MG63 (cell line): ENCODE data around the gene FES. TPM values are rescaled to one million over a fixed set of nuclear protein-coding genes. Genes with fewer than 3 reads are reported as not detected.

Experiments used
- DNase-seq: peaks from one replicate; pipeline ENCODE4 v3.0.0-alpha.2; 2020
- H3K27me3 ChIP-seq: fragments of 250-450 bp; sonication (Bioruptor Pico); 2 replicates; pipeline ENCODE4 v1.5.1; 2020; ENCODE audit warnings: mild to moderate bottlenecking, moderate library complexity
- H3K36me3 ChIP-seq: fragments of 250-450 bp; sonication (Bioruptor Pico); 2 replicates; pipeline ENCODE4 v1.5.1; 2020; ENCODE audit warnings: mild to moderate bottlenecking, moderate library complexity
- H3K4me3 ChIP-seq: fragments of 250-450 bp; sonication (Bioruptor Pico); 2 replicates; pipeline ENCODE4 v1.5.1; 2020; ENCODE audit warnings: mild to moderate bottlenecking, moderate library complexity
- H3K9me3 ChIP-seq: fragments of 250-450 bp; sonication (Bioruptor Pico); 2 replicates; pipeline ENCODE4 v1.5.1; 2020; ENCODE audit warnings: mild to moderate bottlenecking, moderate library complexity
- total RNA-seq: library from RNA; depleted of rRNA; stranded (reverse); fragments of >200 nt; shearing (Covaris generic); gene quantifications from 2 replicates; pipeline ENCODE4 v1.2.3, GENCODE V29; 2014; ENCODE audit warnings: low replicate concordance

FES gene
- total RNA-seq, 1 experiment from 2014 or later, result 13.7 TPM

DNA sequence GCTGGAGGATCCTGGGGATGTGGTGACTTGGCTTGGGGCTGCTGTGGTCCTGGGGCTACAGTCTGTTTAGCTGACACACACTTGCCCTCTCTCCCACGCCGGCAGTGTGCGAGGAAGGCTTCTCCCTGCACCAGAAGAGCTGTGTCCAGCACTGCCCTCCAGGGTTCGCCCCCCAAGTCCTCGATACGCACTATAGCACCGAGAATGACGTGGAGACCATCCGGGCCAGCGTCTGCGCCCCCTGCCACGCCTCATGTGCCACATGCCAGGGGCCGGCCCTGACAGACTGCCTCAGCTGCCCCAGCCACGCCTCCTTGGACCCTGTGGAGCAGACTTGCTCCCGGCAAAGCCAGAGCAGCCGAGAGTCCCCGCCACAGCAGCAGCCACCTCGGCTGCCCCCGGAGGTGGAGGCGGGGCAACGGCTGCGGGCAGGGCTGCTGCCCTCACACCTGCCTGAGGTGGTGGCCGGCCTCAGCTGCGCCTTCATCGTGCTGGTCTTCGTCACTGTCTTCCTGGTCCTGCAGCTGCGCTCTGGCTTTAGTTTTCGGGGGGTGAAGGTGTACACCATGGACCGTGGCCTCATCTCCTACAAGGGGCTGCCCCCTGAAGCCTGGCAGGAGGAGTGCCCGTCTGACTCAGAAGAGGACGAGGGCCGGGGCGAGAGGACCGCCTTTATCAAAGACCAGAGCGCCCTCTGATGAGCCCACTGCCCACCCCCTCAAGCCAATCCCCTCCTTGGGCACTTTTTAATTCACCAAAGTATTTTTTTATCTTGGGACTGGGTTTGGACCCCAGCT lies 2.9 kb upstream of the FES start:
- Histone ChIP-seq H3K4me3 (no peak overlapping the region), H3K36me3 (peaks cover 12% of the 10 kb centered on the region), H3K27me3 (no peaks in the 10 kb centered on the region), H3K9me3 (no peaks in the 10 kb centered on the region)
- no peak for DNase-seq

DNA sequence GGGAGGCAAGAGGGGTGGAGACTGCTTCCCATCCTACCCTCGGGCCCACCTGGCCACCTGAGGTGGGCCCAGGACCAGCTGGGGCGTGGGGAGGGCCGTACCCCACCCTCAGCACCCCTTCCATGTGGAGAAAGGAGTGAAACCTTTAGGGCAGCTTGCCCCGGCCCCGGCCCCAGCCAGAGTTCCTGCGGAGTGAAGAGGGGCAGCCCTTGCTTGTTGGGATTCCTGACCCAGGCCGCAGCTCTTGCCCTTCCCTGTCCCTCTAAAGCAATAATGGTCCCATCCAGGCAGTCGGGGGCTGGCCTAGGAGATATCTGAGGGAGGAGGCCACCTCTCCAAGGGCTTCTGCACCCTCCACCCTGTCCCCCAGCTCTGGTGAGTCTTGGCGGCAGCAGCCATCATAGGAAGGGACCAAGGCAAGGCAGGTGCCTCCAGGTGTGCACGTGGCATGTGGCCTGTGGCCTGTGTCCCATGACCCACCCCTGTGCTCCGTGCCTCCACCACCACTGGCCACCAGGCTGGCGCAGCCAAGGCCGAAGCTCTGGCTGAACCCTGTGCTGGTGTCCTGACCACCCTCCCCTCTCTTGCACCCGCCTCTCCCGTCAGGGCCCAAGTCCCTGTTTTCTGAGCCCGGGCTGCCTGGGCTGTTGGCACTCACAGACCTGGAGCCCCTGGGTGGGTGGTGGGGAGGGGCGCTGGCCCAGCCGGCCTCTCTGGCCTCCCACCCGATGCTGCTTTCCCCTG lies 2.2 kb upstream of the FES start:
- no peak for DNase-seq
- Histone ChIP-seq H3K27me3 (no peaks in the 10 kb centered on the region), H3K36me3 (peaks cover 6% of the 10 kb centered on the region), H3K9me3 (no peaks in the 10 kb centered on the region), H3K4me3 (no peak overlapping the region)

DNA sequence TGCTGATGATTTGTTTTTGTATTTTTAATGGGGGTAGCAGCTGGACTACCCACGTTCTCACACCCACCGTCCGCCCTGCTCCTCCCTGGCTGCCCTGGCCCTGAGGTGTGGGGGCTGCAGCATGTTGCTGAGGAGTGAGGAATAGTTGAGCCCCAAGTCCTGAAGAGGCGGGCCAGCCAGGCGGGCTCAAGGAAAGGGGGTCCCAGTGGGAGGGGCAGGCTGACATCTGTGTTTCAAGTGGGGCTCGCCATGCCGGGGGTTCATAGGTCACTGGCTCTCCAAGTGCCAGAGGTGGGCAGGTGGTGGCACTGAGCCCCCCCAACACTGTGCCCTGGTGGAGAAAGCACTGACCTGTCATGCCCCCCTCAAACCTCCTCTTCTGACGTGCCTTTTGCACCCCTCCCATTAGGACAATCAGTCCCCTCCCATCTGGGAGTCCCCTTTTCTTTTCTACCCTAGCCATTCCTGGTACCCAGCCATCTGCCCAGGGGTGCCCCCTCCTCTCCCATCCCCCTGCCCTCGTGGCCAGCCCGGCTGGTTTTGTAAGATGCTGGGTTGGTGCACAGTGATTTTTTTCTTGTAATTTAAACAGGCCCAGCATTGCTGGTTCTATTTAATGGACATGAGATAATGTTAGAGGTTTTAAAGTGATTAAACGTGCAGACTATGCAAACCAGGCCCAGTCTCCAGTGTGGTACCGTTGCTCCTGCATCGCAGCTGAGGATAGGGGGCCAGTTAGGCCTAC lies 1.4 kb upstream of the FES start:
- no peaks in the 10 kb centered on the region for H3K9me3 ChIP-seq
- no peaks in the 10 kb centered on the region for H3K27me3 ChIP-seq
- H3K4me3 ChIP-seq, result no peak overlapping the region
- no peak for DNase-seq
- peaks cover 3% of the 10 kb centered on the region for H3K36me3 ChIP-seq

DNA sequence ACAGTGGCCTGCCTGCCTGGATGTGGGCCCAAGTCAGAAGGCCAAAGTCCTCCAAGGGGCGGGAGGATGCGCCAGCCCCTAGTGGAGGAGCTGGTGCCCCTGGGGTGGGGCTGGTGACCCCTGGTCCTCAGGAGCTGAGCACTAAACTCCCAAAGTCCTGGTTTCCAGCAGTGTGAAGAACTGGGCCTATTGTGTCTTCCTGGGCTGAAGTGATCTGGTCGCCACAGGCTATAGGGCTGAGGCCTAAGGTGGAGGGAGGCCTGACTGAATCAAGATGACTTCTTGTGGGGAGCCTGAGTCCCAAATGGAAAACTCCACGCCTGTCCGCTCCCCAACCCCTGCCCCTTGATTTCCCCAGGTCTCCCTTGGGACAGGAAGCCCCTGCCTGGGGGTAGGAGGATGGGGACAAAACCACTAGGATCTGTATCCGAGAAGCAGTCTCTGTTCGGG lies 753 bp upstream of the FES start:
- peaks cover 3% of the 10 kb centered on the region for H3K36me3 ChIP-seq
- no peaks in the 10 kb centered on the region for H3K27me3 ChIP-seq
- H3K9me3 ChIP-seq, result no peaks in the 10 kb centered on the region
- DNase-seq, result no peak
- peak overlapping the region; percentile 37 for H3K4me3 ChIP-seq

DNA sequence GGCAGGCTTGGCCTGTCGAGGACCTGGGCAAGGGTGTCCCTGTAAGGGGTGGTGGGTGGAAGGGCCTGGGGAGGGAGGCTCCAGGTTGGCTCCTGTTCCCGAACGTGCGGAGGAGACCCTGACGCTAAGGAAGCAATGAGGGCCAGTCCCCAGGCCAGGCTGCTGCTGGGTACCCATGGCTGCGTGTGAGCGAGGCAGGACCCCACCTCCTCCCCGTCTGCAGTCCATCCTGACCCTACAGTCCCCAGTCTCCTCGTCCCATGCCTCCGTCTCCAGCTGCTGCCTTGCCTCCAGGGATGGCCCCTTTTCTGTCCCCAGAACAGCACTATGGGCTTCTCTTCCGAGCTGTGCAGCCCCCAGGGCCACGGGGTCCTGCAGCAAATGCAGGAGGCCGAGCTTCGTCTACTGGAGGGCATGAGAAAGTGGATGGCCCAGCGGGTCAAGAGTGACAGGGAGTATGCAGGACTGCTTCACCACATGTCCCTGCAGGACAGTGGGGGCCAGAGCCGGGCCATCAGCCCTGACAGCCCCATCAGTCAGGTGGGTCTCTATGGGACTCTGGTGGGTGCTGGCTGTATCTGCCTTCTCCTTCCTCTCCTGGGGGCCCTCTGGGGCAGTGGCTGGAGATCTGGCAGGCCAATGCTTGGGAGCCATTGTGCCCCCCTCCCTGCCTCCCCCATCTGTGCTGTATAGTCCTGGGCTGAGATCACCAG lies 571 bp downstream of the FES start:
- H3K9me3 ChIP-seq, result no peaks in the 10 kb centered on the region
- peak overlapping the region; percentile 37 for H3K4me3 ChIP-seq
- H3K27me3 ChIP-seq, result no peaks in the 10 kb centered on the region
- H3K36me3 ChIP-seq, result peaks cover 3% of the 10 kb centered on the region; the same call in 1 of the 2 replicates
- no peak for DNase-seq

DNA sequence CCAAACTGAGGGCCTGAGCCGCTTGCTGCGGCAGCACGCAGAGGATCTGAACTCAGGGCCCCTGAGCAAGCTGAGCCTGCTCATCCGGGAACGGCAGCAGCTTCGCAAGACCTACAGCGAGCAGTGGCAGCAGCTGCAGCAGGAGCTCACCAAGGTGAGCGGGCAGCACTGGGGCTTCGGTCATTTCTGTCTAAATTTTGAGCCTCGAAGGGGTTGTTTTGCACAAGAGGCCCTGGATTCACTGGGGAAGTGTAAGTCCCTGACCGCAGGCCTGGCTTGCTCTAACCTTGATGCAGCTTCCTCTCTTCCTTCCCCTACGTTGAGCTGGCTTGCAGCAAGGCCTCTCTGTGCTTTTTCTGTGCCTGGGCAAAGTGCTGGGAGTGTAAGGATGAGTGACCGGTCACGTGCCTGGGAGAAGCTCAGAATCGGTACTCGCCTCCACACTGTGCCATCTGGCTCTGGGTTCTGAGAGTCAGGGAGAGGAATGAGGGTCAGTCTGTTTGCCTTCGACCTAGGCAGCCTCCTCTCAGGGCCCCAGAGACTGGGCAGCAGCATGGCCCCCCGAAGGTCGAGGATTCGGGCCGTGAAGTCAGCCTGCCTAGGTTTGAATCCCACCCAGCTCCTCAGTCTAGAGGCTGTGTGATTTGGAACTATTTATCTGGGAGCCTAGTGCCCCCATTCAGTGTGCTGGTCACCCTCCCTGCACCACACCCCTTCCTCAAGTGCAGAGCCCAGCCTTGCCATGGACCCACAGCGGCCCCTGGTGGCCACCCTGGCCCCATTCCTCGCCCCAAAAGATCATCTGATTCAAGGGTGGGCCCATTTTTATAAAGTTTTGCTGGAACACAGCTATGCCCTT lies 1.4 kb downstream of the FES start:
- DNase-seq, result peak; percentile 65
- Histone ChIP-seq H3K27me3 (no peaks in the 10 kb centered on the region), H3K36me3 (no peaks in the 10 kb centered on the region; the same call in 1 of the 2 replicates), H3K9me3 (no peaks in the 10 kb centered on the region), H3K4me3 (no peak overlapping the region)

DNA sequence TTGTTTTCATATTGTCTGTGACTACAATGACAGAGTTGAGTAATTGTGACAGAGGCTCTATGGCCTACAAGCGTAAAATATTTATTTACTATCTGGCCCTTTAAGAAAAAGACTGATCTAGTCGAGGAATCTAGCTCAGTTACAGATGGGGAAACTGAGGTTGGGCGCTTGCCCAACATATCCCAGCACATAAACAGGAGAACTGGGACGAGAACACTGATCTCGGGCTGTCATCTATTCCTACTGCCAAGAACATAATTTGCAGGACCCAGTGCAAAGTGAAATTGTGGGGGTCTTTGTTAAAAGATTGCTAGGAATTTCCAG lies 1.9 kb downstream of the FES start:
- Histone ChIP-seq H3K9me3 (no peaks in the 10 kb centered on the region), H3K36me3 (no peaks in the 10 kb centered on the region; the same call in 1 of the 2 replicates), H3K4me3 (no peak overlapping the region), H3K27me3 (no peaks in the 10 kb centered on the region)
- DNase-seq, result no peak

DNA sequence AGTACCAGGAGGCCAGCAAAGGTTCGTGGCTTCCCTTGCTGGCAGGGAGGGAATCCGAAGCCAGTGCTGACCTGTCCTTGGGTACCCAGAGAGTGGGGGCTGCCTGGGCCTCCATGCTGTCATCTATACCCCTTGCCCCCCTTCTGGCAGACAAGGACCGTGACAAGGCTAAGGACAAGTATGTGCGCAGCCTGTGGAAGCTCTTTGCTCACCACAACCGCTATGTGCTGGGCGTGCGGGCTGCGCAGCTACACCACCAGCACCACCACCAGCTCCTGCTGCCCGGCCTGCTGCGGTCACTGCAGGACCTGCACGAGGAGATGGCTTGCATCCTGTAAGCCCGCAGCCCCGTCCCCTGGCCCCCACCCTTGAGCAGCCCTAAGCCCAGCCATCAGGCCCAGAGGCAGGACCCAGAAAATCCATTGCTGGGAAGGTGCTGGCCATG lies 2.8 kb downstream of the FES start:
- no peak for DNase-seq
- Histone ChIP-seq H3K9me3 (no peaks in the 10 kb centered on the region), H3K4me3 (no peak overlapping the region), H3K27me3 (no peaks in the 10 kb centered on the region), H3K36me3 (no peaks in the 10 kb centered on the region)

DNA sequence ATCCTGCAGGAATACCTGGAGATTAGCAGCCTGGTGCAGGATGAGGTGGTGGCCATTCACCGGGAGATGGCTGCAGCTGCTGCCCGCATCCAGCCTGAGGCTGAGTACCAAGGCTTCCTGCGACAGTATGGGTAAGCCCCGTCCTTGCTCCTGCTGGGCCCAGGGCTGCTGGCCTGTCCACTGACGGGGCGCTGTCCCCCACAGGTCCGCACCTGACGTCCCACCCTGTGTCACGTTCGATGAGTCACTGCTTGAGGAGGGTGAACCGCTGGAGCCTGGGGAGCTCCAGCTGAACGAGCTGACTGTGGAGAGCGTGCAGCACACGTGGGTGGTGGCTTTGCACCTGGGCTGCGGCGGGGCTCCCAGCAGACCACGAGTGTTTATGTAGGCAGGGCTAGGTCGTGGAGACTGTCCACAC lies 5.0 kb downstream of the FES start:
- DNase-seq, result no peak

DNA sequence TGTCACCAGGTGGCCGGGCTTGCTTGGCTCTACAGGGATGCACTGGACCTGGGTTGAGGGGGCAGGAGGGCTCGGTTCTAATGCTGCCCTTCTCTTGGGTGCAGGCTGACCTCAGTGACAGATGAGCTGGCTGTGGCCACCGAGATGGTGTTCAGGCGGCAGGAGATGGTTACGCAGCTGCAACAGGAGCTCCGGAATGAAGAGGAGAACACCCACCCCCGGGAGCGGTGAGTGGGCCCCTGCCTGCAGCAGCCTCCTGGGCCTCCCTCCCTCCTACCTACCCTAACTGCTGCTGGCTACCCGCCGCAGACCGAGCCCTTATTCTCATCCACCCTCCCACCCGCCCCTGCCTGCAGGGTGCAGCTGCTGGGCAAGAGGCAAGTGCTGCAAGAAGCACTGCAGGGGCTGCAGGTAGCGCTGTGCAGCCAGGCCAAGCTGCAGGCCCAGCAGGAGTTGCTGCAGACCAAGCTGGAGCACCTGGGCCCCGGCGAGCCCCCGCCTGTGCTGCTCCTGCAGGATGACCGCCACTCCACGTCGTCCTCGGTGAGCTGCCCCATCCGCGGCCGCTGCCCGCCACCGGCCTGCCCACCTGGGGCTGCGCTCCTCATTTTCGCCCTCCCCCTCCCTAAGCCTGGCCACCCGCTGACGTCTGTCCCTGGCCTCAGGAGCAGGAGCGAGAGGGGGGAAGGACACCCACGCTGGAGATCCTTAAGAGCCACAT lies 5.6 kb downstream of the FES start:
- Histone ChIP-seq H3K27me3 (no peaks in the 10 kb centered on the region), H3K36me3 (no peaks in the 10 kb centered on the region), H3K4me3 (no peak overlapping the region), H3K9me3 (no peaks in the 10 kb centered on the region)
- DNase-seq, result no peak

More for the DNA sequence above, 5.0 kb downstream of the FES start:
- Histone ChIP-seq H3K9me3 (no peaks in the 10 kb centered on the region), H3K27me3 (no peaks in the 10 kb centered on the region), H3K4me3 (no peak overlapping the region), H3K36me3 (no peaks in the 10 kb centered on the region)

DNA sequence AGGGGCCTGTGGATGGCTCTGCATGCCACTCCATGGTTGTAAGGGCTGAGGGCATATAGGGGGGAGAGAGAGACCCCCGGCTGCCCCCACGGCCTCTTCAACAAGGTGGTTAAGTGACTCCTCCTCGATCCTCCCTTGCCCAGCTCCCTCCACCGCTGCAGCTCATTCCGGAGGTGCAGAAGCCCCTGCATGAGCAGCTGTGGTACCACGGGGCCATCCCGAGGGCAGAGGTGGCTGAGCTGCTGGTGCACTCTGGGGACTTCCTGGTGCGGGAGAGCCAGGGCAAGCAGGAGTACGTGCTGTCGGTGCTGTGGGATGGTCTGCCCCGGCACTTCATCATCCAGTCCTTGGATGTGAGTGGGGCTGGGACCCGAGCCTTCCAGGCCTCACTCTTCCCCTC lies 6.5 kb downstream of the FES start:
- Histone ChIP-seq H3K9me3 (no peaks in the 10 kb centered on the region), H3K27me3 (no peaks in the 10 kb centered on the region), H3K4me3 (no peak overlapping the region), H3K36me3 (no peaks in the 10 kb centered on the region)
- DNase-seq, result no peak

DNA sequence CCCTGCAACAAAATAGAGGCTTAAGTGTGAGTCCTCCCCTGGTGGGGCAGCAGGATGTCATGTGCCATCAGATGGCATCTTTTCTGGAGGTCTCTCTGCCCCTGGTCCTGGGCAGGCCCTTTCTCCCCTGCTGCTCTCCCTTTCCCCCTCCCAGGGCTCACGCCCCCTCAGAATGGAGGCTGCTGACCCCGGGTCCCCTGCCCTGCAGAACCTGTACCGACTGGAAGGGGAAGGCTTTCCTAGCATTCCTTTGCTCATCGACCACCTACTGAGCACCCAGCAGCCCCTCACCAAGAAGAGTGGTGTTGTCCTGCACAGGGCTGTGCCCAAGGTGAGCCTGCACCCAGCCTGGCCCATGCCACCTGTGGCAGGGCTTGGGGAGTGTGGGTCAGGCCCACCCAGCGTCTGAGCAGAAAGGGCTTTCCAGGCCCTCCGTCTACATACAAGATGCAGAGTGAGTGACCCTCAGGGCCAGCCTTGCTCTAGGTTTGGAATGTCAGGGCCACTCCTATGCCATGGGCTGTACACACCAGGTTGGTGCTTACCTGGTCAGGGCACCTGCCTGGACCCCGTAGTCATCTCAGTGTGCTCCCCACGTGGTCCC lies 7.1 kb downstream of the FES start:
- Histone ChIP-seq H3K27me3 (no peaks in the 10 kb centered on the region), H3K36me3 (no peaks in the 10 kb centered on the region), H3K4me3 (no peak overlapping the region), H3K9me3 (no peaks in the 10 kb centered on the region)
- DNase-seq, result no peak

DNA sequence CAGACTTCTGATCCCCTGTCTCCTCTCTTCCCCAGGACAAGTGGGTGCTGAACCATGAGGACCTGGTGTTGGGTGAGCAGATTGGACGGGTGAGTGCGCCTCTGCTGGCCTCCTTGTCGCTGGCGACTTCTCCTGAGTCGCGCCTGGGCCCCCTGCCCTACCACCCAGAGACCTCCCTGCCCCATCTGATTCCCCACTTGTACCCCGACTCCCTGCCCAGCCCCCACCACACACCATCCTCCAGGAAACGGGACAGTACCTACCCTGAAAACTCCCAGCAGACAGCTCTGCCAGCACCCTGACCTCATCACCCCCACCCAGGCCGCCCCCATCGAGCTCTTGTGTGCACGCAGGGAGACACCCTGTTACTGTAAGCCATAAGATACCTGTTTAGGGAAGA lies 7.7 kb downstream of the FES start:
- H3K36me3 ChIP-seq, result no peaks in the 10 kb centered on the region
- no peak for DNase-seq

DNA sequence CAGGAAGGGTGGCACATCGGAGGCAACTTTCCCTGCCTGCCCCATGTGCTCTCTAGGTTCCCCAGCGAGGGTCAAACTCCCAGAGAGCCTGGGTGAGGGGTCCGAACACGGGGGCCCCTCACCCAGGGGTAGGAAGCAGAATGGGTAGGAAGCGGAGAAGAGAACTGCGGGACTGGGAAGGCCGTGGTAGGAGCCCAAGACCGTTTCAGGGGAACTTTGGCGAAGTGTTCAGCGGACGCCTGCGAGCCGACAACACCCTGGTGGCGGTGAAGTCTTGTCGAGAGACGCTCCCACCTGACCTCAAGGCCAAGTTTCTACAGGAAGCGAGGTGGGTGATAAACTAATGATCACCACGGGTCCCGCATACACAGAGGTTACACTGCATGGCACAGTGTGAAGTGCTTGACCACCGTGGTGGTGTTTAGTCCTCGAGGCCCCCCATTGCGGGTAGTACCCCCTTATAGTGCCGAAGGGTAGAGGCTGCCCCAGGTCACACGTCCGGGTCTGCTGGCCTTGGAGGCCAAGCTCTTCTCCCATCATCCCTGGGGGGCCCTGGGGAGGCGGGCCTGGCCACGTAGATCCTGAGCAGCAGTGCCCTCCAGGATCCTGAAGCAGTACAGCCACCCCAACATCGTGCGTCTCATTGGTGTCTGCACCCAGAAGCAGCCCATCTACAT lies 8.3 kb downstream of the FES start:
- no peaks in the 10 kb centered on the region for H3K36me3 ChIP-seq
- H3K27me3 ChIP-seq, result no peaks in the 10 kb centered on the region
- no peaks in the 10 kb centered on the region for H3K9me3 ChIP-seq
- no peak overlapping the region for H3K4me3 ChIP-seq
- no peak for DNase-seq

More for the DNA sequence above, 7.7 kb downstream of the FES start:
- H3K4me3 ChIP-seq, result no peak overlapping the region
- no peaks in the 10 kb centered on the region for H3K27me3 ChIP-seq
- H3K9me3 ChIP-seq, result no peaks in the 10 kb centered on the region
